GM18907 (cell line): ENCODE data around the gene CDC34.
"Not testable (repeated sequence)": the region's sequence is repeated elsewhere in the genome, so short reads cannot be mapped to it uniquely, and the experiment has no call there.

Source experiments
- ATAC-seq: cut with Tn5 transposase; IDR thresholded peaks from one replicate; pipeline ENCODE4 v1.9.1; 2021; ENCODE audit warnings: mild to moderate bottlenecking, moderate library complexity; ENCODE audit not compliant: unreplicated experiment

Gene CDC34

GRCh38 chr19:572140-572742 lies 40.7 kb downstream of the CDC34 start, which contains the start of gene BSG:
Gene BSG, plus strand, starts transcription at chr19:572596. Its CDS starts 39 bp downstream, at chr19:572635.
- ATAC-seq = peak; percentile 77

- peak; percentile 33 for ATAC-seq
Measured at GRCh38 chr19:572743-573518, 41.4 kb downstream of the CDC34 start.

GRCh38 chr19:573519-573825 lies 41.9 kb downstream of the CDC34 start:
- no peak for ATAC-seq

- ATAC-seq = no peak
Measured at GRCh38 chr19:574658-575526, 43.3 kb downstream of the CDC34 start.

- no peak for ATAC-seq
Measured at GRCh38 chr19:575527-576506, 44.3 kb downstream of the CDC34 start.

- ATAC-seq = no peak
Measured at GRCh38 chr19:576768-577438, 45.3 kb downstream of the CDC34 start.

GRCh38 chr19:577439-578392 lies 46.2 kb downstream of the CDC34 start:
- no peak for ATAC-seq

GRCh38 chr19:579111-579841 lies 47.7 kb downstream of the CDC34 start:
- no peak for ATAC-seq

- no peak for ATAC-seq
Measured at GRCh38 chr19:579842-580155, 48.2 kb downstream of the CDC34 start.

GRCh38 chr19:580274-580835 lies 48.8 kb downstream of the CDC34 start:
- no peak for ATAC-seq

GRCh38 chr19:581399-582111 lies 50.0 kb downstream of the CDC34 start:
- no peak for ATAC-seq

- ATAC-seq = no peak
Measured at GRCh38 chr19:582497-583197, 51.1 kb downstream of the CDC34 start.

- no peak for ATAC-seq
Measured at GRCh38 chr19:583198-583967, 51.8 kb downstream of the CDC34 start.

- no peak for ATAC-seq
Measured at GRCh38 chr19:583968-584239, 52.3 kb downstream of the CDC34 start.

- no peak for ATAC-seq
Measured at GRCh38 chr19:584240-585001, 52.9 kb downstream of the CDC34 start.

- not testable (repeated sequence) for ATAC-seq
Measured at GRCh38 chr19:585146-585545, 53.6 kb downstream of the CDC34 start.
